PFSK-1 (cell line): ENCODE measurements around the gene POLD1.

ENCODE experiments used
- FOXP2 ChIP-seq: optimal IDR thresholded peaks from 2 replicates; pipeline ENCODE3; 2011; ENCODE audit warnings: borderline replicate concordance, control low read depth, inconsistent platforms; ENCODE audit not compliant: insufficient read depth; ENCODE audit errors: extremely low read length, extremely low read depth
- POLR2AphosphoS5 ChIP-seq: IDR thresholded peaks from 2 replicates; pipeline ENCODE4 v1.6.1; 2012; ENCODE audit warnings: low read depth, mild to moderate bottlenecking, control low read depth, low read length, moderate library complexity
- REST ChIP-seq, 2 experiments: IDR thresholded peaks; 2 replicates each; pipeline versions ENCODE4 v1.6.1 to v1.8.0; 2011 to 2012; ENCODE audit warnings: low read depth in 2 of 2, low read length in 2 of 2, control low read depth in 1 of 2, inconsistent platforms in 1 of 2, mild to moderate bottlenecking in 1 of 2, moderate library complexity in 1 of 2; ENCODE audit not compliant: insufficient read depth in 1 of 2
- SIN3A ChIP-seq: IDR thresholded peaks from 2 replicates; pipeline ENCODE4 v1.6.1; 2012; ENCODE audit warnings: mild to moderate bottlenecking, low read length, moderate library complexity, borderline replicate concordance; ENCODE audit not compliant: insufficient read depth
- TAF1 ChIP-seq: IDR thresholded peaks from 2 replicates; pipeline ENCODE4 v1.6.1; 2012; ENCODE audit warnings: low read length, control low read depth, borderline replicate concordance; ENCODE audit not compliant: insufficient read depth

POLD1 gene

DNA sequence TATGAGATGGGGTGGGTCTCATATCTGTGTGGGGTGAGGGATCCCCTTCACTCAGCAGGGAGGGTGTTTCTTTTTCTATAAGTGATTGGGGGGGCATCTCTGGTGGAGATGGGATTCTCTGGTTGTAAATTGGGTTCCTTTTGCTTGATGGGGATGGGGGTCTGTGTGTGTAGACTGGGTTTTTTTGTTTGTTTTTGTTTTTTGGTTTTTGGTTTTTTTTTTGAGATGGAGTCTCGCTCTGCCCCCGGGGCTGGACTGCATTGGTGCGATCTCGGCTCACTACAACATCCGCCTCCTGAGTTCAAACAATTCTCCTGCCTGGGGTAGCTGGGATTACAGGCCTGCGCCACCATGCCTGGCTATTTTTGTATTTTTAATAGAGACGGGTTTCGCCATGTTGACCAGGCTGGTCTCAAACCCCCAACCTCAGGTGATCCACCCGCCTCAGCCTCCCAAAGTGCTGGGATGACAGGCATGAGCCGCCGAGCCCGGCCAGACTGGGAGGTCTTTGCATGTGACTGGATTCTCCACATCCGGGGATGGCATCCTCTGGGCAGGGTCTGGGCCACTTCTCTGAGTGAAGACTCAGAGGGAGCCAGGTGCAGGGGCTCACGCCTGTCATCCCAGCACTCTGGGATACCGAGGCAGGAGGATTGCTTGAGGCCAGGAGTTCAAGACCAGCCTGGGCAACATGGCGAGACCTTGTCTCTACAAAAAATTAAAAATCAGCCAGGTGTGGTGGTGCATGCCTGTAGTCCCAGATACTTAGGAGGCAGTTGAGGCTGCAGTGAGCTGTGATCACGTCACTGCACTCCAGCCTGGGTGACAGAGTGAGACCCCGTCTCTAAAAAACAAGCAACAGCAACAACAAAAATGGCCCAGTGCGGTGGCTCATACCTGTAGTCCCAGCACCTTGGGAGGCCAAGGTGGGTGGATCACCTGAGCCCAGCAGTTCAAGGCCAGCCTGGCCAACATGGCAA lies 49.3 kb downstream of the POLD1 start:
- TF ChIP-seq FOXP2 (no peak), TAF1 (no peak), REST (IDR thresholded peaks at IDR 0.05; ENCODE audit: insufficient read depth in 1 of 2, low read depth in 2 of 2, low read length in 2 of 2) (no peak), POLR2AphosphoS5 (no peak), SIN3A (no peak)

DNA sequence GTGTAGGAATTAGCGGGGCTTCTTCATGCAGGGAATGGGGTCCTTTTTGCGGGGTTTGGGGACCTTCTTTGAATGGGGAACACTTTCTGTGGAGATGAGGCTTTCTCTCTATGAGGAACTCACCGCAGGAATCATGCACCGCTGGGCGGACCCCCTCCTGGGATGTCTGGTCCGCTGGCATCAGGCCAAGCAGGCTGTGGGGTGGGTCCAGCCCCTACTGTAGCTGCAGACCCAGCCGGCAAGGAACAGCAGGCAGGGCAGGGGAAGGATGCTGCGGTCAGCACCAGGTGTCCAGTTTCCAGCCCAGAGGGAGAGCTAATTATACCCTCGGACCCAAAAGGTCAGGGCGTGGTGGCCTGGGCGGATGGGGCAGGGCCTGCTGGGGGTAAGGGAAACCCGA lies 50.4 kb downstream of the POLD1 start:
- peak; percentile 21 for TF ChIP-seq FOXP2
- TF ChIP-seq POLR2AphosphoS5, result no peak
- TF ChIP-seq TAF1, result no peak

- TF ChIP-seq REST (IDR thresholded peaks at IDR 0.05; ENCODE audit: insufficient read depth in 1 of 2, low read depth in 2 of 2, low read length in 2 of 2) (no peak), TAF1 (no peak), POLR2AphosphoS5 (no peak), SIN3A (no peak), FOXP2 (no peak)
Measured at GRCh38 chr19:50435221-50435620, 51.1 kb downstream of the POLD1 start.

DNA sequence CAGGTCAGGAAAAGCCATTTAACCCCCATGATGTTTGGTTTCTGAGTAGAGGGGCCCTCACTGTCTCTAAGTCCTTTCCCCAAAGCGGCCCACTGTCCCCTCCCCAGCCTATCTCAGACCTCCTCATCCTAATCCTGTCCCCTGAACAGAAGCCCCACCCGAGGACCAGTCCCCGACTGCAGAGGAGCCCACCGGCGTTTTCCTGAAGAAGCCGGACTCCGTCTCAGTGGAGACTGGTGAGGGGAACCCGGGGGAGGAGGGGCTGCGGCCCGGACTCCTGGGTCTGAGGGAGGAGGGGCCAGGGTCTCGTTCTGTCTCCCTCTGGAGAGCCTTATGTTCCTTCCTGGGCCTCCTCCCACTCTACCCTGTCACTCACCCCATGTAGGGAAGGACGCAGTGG lies 51.5 kb downstream of the POLD1 start:
- no peak for TF ChIP-seq POLR2AphosphoS5
- TF ChIP-seq FOXP2, result no peak
- TF ChIP-seq SIN3A, result no peak
- TF ChIP-seq TAF1, result no peak
- no peak for TF ChIP-seq REST (IDR thresholded peaks at IDR 0.05; ENCODE audit: insufficient read depth in 1 of 2, low read depth in 2 of 2, low read length in 2 of 2)

DNA sequence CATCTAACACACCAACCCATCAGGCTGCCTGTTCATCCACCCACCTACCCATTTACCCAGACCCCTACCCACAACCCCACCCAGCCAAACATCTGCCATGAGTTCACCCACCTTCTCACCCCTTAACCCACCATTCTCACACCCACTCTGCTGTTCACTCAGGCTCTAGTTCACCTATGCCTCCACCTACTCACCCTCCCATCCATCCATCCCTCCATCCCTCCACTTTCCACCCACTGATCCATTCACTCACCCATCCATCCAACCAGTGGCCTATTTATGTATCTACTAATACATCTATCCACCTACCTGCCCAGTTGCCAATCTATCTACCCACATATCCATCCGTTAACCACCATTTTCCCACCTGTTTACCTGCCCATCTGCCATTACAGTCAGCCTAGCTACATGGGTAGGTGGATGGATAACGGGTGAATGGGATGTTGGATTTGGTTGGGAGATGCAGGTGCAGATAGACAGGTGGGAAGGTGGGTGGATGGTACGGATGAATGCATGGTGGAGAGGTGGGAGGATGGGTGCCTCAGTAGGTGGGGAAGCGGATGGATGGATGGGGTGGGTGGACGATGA lies 53.8 kb downstream of the POLD1 start:
- TF ChIP-seq TAF1 (no peak), FOXP2 (no peak), SIN3A (no peak)

GRCh38 chr19:50444059-50444458 lies 59.9 kb downstream of the POLD1 start:
- TF ChIP-seq FOXP2 (no peak), POLR2AphosphoS5 (no peak), SIN3A (no peak), REST (IDR thresholded peaks at IDR 0.05; ENCODE audit: insufficient read depth in 1 of 2, low read depth in 2 of 2, low read length in 2 of 2) (no peak), TAF1 (no peak)
